ENCODE measurements around the gene JHY.

- TF ChIP-seq EZH2 (IDR thresholded peaks at IDR 0.05; ENCODE audit: borderline replicate concordance, low read depth, low read length, severe bottlenecking): no peak
- TF ChIP-seq CTCF (IDR thresholded peaks at IDR 0.05; ENCODE audit: borderline replicate concordance, extremely low read depth, low read length, poor library complexity, severe bottlenecking): no peak
These were observed 11.3 kb upstream of the JHY start for GRCh38 chr11:122871302-122871701.

All from DND-41 (cell line).